ENCODE data around the gene PDLIM4. TPM values are rescaled to one million over a fixed set of nuclear protein-coding genes. Genes with fewer than 3 reads are reported as not detected.

Gene PDLIM4
- polyA plus RNA-seq, 1 donor (not counting 4 experiments of a cell fraction or from before 2014, with no cell fraction given): 38.3 TPM

- no peak for DNase-seq (ENCODE audit: low read depth, low spot score)
- Histone ChIP-seq H3K4me3 (ENCODE audit: control insufficient read depth in 2 of 3, extremely low read depth in 1 of 3, insufficient read depth in 2 of 3, low read depth in 1 of 3, low read length in 3 of 3) (no peak overlapping the region), H3K27me3 (ENCODE audit: control insufficient read depth, extremely low read depth, insufficient read depth, low read length) (no peaks in the 10 kb centered on the region), H3K9me3 (ENCODE audit: control insufficient read depth, low read depth, low read length) (no peaks in the 10 kb centered on the region), H2AFZ (ENCODE audit: control insufficient read depth, low read length) (no peak overlapping the region), H3K9me1 (ENCODE audit: control insufficient read depth, extremely low read depth, insufficient read depth, low read length) (peaks cover 3% of the 10 kb centered on the region), H4K20me1 (ENCODE audit: control insufficient read depth, extremely low read depth, insufficient read depth, low read length) (peaks cover 2% of the 10 kb centered on the region), H3K79me2 (ENCODE audit: control insufficient read depth, insufficient read depth, low read length) (no peaks in the 10 kb centered on the region), H3K4me1 (ENCODE audit: control insufficient read depth, extremely low read depth, insufficient read depth, low read length) (peaks cover 17% of the 10 kb centered on the region), H3K36me3 (ENCODE audit: control insufficient read depth in 2 of 2, extremely low read depth in 1 of 2, insufficient read depth in 2 of 2, low read length in 2 of 2) (peaks cover 16 to 27% of the 10 kb centered on the region in 2 experiments), H3K27ac (ENCODE audit: control insufficient read depth, insufficient read depth, low read length) (peak overlapping the region; percentile 33), H3K4me2 (ENCODE audit: control insufficient read depth, extremely low read depth, insufficient read depth, low read depth, low read length) (peak overlapping the region; percentile 35), H3K9ac (ENCODE audit: control insufficient read depth, extremely low read depth, insufficient read depth, low read length) (peak overlapping the region; percentile 14)
- no peak for TF ChIP-seq EZH2 (IDR thresholded peaks at IDR 0.05; ENCODE audit: low read length)
- no peak for TF ChIP-seq CTCF (optimal IDR thresholded peaks at IDR 0.05 in 1 of 3, IDR thresholded peaks at IDR 0.05 in 1 of 3, conservative IDR thresholded peaks at IDR 0.05 in 1 of 3; ENCODE audit: extremely low read depth in 1 of 3, insufficient read depth in 2 of 3, low read length in 3 of 3)
- dilution Hi-C loops (cut with MboI; ENCODE audit: extremely low pct_ligation_motif_present, low sequenced_read_pairs): no loop called here
- peak; percentile 72 for FAIRE-seq
These were observed 16.7 kb downstream of the PDLIM4 start for GRCh38 chr5:132274050-132274792.

GRCh38 chr5:132275367-132276220 lies 18.1 kb downstream of the PDLIM4 start:
- no peak overlapping the region for H3K4me3 ChIP-seq (ENCODE audit: control insufficient read depth in 2 of 3, extremely low read depth in 1 of 3, insufficient read depth in 2 of 3, low read depth in 1 of 3, low read length in 3 of 3)
- peaks cover 17% of the 10 kb centered on the region for H3K4me1 ChIP-seq (ENCODE audit: control insufficient read depth, extremely low read depth, insufficient read depth, low read length)
- peaks cover 3% of the 10 kb centered on the region for H3K9me1 ChIP-seq (ENCODE audit: control insufficient read depth, extremely low read depth, insufficient read depth, low read length)
- H3K9me3 ChIP-seq (ENCODE audit: control insufficient read depth, low read depth, low read length): no peaks in the 10 kb centered on the region
- H4K20me1 ChIP-seq (ENCODE audit: control insufficient read depth, extremely low read depth, insufficient read depth, low read length): no peaks in the 10 kb centered on the region
- H3K36me3 ChIP-seq (ENCODE audit: control insufficient read depth in 2 of 2, extremely low read depth in 1 of 2, insufficient read depth in 2 of 2, low read length in 2 of 2): peaks cover 6 to 18% of the 10 kb centered on the region in 2 experiments
- H3K4me2 ChIP-seq (ENCODE audit: control insufficient read depth, extremely low read depth, insufficient read depth, low read depth, low read length): no peak overlapping the region
- FAIRE-seq: no peak
- no peak overlapping the region for H2AFZ ChIP-seq (ENCODE audit: control insufficient read depth, low read length)
- H3K9ac ChIP-seq (ENCODE audit: control insufficient read depth, extremely low read depth, insufficient read depth, low read length): no peak overlapping the region
- no peak for TF ChIP-seq EZH2 (IDR thresholded peaks at IDR 0.05; ENCODE audit: low read length)
- no peak for TF ChIP-seq CTCF (optimal IDR thresholded peaks at IDR 0.05 in 1 of 3, IDR thresholded peaks at IDR 0.05 in 1 of 3, conservative IDR thresholded peaks at IDR 0.05 in 1 of 3; ENCODE audit: extremely low read depth in 1 of 3, insufficient read depth in 2 of 3, low read length in 3 of 3)
- no peak overlapping the region for H3K27ac ChIP-seq (ENCODE audit: control insufficient read depth, insufficient read depth, low read length)
- H3K27me3 ChIP-seq (ENCODE audit: control insufficient read depth, extremely low read depth, insufficient read depth, low read length): no peaks in the 10 kb centered on the region
- dilution Hi-C loops (cut with MboI; ENCODE audit: extremely low pct_ligation_motif_present, low sequenced_read_pairs): no loop called here
- no peak for DNase-seq (ENCODE audit: low read depth, low spot score)
- no peaks in the 10 kb centered on the region for H3K79me2 ChIP-seq (ENCODE audit: control insufficient read depth, insufficient read depth, low read length)

Measured in keratinocyte (primary cell).